Upper lobe of left lung (tissue), 6 donors: ENCODE results near the gene UNC5C. TPM values are rescaled to one million over a fixed set of nuclear protein-coding genes. Genes with fewer than 3 reads are reported as not detected.

Experiments
- ATAC-seq, 2 donors: fragments of 200-7000 bp; cut with Tn5 transposase; one replicate each; pipeline ENCODE4 v1.9.1; 2022; ENCODE audit warnings: mild to moderate bottlenecking in 2 of 2, moderate library complexity in 2 of 2; ENCODE audit not compliant: low FRiP score in 2 of 2
- DNase-seq, 2 donors: peaks; one replicate each; pipeline ENCODE4 v3.0.0-alpha.2; 2019 to 2020
- H3K27ac ChIP-seq, 4 donors: fragments of 200-600 bp; sonication (generic); one replicate each; pipeline ENCODE4 v1.5.1; 2016 to 2019
- H3K27me3 ChIP-seq, 4 donors: fragments of 200-600 bp; sonication (generic); one replicate each; pipeline ENCODE4 v1.5.1; 2017 to 2019
- H3K36me3 ChIP-seq, 4 donors: fragments of 200-600 bp; sonication (generic); one replicate each; pipeline ENCODE4 v1.5.1; 2016 to 2019
- H3K4me1 ChIP-seq, 4 donors: fragments of 200-600 bp; sonication (generic); one replicate each; pipeline ENCODE4 v1.5.1; 2018 to 2019
- H3K4me3 ChIP-seq, 4 donors: fragments of 200-600 bp; sonication (generic); one replicate each; pipeline ENCODE4 v1.5.1; 2017 to 2019; ENCODE audit warnings: mild to moderate bottlenecking in 2 of 4, moderate library complexity in 1 of 4
- H3K9me3 ChIP-seq, 4 donors: fragments of 200-600 bp; sonication (generic); one replicate each; pipeline ENCODE4 v1.5.1; 2018 to 2019
- EP300 ChIP-seq, 4 donors: sonication (generic); formaldehyde crosslinking; IDR thresholded peaks; one replicate each; pipeline ENCODE4 v1.5.1; 2017; ENCODE audit warnings: antibody characterized with exemption in 4 of 4, control low read depth in 2 of 4
- POLR2A ChIP-seq, 4 donors: fragments of 450-650 bp; IDR thresholded peaks; one replicate each; pipeline ENCODE4 v1.5.1; 2016 to 2017; ENCODE audit warnings: antibody characterized with exemption in 4 of 4, mild to moderate bottlenecking in 2 of 4
- POLR2AphosphoS5 ChIP-seq, 2 donors: sonication (generic); formaldehyde crosslinking; IDR thresholded peaks; one replicate each; pipeline ENCODE4 v1.5.1; 2017; ENCODE audit warnings: antibody characterized with exemption in 2 of 2
- WGBS, 2 donors: methylation state at CpG; one replicate each; pipeline ENCODE4 v1.1.5; 2017 to 2018; 5-methylcytosine and 5-hydroxymethylcytosine counted together
- total RNA-seq, 6 donors: library from RNA; depleted of rRNA in 4 of 6; stranded (reverse); fragments of >200 nt in 4 of 6; gene quantifications; one replicate each; pipeline versions ENCODE4 v1.1.0 to v1.2.1, GENCODE V29; 2016 to 2021
- TF ChIP-seq, protein P1 (sequence below), 6 experiments: fragments of 450-650 bp in 4 of 6; fragments of 200-600 bp in 2 of 6; sonication (generic) in 2 of 6; IDR thresholded peaks; one replicate each; pipeline ENCODE4 v1.5.1; 2016 to 2019; ENCODE audit warnings: antibody characterized with exemption in 6 of 6
- donor health status: DM: no; HTN: no; CAD: no; lungs with moderate emphysema.
- donor health status: DM: no; HTN: yes; CAD: no; lungs with severe emphysema.

Gene UNC5C
- total RNA-seq, 6 donors from 2014 or later, result 1.8 to 14.7 (median 3.2) TPM

GRCh38 chr4:95190751-95191436 is 357.9 kb downstream of the UNC5C start:
- Histone ChIP-seq H3K9me3 (no peaks in the 10 kb centered on the region), H3K27me3 (no peaks in the 10 kb centered on the region), H3K36me3 (no peaks in the 10 kb centered on the region), H3K4me3 (no peak overlapping the region), H3K4me1 (no peaks in the 10 kb centered on the region), H3K27ac (no peak overlapping the region)
- no peak for TF ChIP-seq POLR2A (IDR thresholded peaks at IDR 0.05)
- ATAC-seq, result no peak
- 67 to 70% methylated on average over 7 to 9 of the region's 9 CpGs for WGBS, 2 donors
- DNase-seq, result peak in 1 of 2 donors; percentile 50

GRCh38 chr4:95188701-95189370 is 359.9 kb downstream of the UNC5C start:
- no peak for TF ChIP-seq EP300 (IDR thresholded peaks at IDR 0.05)
- TF ChIP-seq, protein P1, sequence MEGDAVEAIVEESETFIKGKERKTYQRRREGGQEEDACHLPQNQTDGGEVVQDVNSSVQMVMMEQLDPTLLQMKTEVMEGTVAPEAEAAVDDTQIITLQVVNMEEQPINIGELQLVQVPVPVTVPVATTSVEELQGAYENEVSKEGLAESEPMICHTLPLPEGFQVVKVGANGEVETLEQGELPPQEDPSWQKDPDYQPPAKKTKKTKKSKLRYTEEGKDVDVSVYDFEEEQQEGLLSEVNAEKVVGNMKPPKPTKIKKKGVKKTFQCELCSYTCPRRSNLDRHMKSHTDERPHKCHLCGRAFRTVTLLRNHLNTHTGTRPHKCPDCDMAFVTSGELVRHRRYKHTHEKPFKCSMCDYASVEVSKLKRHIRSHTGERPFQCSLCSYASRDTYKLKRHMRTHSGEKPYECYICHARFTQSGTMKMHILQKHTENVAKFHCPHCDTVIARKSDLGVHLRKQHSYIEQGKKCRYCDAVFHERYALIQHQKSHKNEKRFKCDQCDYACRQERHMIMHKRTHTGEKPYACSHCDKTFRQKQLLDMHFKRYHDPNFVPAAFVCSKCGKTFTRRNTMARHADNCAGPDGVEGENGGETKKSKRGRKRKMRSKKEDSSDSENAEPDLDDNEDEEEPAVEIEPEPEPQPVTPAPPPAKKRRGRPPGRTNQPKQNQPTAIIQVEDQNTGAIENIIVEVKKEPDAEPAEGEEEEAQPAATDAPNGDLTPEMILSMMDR (IDR thresholded peaks at IDR 0.05), result no peak
- TF ChIP-seq POLR2A (IDR thresholded peaks at IDR 0.05), result no peak
- no peak for DNase-seq
- no peak overlapping the region for H3K27ac ChIP-seq
- no peak overlapping the region for H3K4me3 ChIP-seq
- H3K9me3 ChIP-seq, result no peaks in the 10 kb centered on the region
- WGBS, 2 donors, result 70 to 75% methylated on average over 5 of the region's 5 CpGs
- no peaks in the 10 kb centered on the region for H3K36me3 ChIP-seq
- no peaks in the 10 kb centered on the region for H3K4me1 ChIP-seq
- no peak for ATAC-seq
- no peaks in the 10 kb centered on the region for H3K27me3 ChIP-seq

GRCh38 chr4:95186666-95187065 is 362.1 kb downstream of the UNC5C start:
- no peak for ATAC-seq

DNA sequence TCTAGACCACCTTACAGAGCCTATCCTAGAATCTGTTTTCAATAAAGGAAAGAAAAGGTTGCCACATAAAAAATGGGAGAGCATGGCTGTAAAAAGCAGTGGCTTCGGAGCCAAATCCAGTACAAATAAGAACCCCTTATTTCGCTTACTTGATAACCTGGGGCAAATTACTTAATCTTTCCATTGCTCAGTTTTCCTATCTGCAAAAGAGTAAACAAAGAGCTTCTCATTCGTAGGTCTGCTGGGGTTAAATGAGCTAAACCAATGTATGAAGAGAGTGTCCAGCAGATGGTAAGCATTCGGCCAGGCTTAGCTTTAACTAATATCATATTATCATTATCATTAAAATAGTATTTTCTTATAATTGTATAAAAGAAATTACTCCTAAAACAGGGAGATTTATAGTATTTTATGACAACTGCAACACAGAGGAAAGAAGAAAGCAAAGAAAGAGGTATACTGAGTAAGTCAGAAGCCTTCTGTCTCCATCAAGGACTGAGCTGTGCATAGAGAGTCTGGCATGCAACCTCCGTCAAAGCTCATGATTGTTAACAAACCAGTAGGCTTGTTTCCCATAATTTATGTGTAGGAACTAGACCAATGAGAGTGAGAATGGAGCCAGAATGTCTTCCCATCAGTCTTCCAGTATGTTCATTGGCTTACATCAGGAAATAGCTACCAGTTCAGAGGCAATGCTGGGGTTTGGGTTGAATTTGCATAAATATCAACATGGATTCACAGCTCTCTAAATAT is 364.9 kb downstream of the UNC5C start:
- H3K4me3 ChIP-seq, result no peak overlapping the region
- TF ChIP-seq POLR2AphosphoS5 (IDR thresholded peaks at IDR 0.05) (no peak), EP300 (IDR thresholded peaks at IDR 0.05) (no peak), POLR2A (IDR thresholded peaks at IDR 0.05) (no peak)
- TF ChIP-seq, protein P1 (IDR thresholded peaks at IDR 0.05), result no peak

More at GRCh38 chr4:95186666-95187065, 362.1 kb downstream of the UNC5C start:
- H3K4me1 ChIP-seq, result no peaks in the 10 kb centered on the region
- no peak for TF ChIP-seq POLR2A (IDR thresholded peaks at IDR 0.05)
- TF ChIP-seq EP300 (IDR thresholded peaks at IDR 0.05), result no peak
- TF ChIP-seq, protein P1 (IDR thresholded peaks at IDR 0.05), result no peak
- H3K36me3 ChIP-seq, result no peaks in the 10 kb centered on the region
- H3K27ac ChIP-seq, result no peak overlapping the region
- no peak overlapping the region for H3K4me3 ChIP-seq
- DNase-seq, result no peak
- WGBS, 2 donors, result 86 to 87% methylated on average over 6 to 8 of the region's 8 CpGs
- no peaks in the 10 kb centered on the region for H3K9me3 ChIP-seq
- no peaks in the 10 kb centered on the region for H3K27me3 ChIP-seq

DNA sequence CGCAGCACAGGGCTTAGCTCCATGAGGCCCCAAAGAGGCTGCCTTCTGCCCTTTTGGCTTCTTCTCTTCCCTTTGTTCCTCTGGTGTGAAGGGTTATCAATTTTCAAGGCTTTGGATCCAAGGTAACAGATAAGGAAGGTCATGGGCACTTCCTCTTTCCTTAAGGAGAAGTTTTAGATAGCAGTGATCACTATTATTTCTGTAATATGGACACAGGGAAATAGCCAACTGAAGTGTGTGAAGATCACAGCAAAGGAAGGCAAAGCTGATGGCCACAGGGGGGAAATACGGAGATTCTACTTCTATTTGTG is 366.8 kb downstream of the UNC5C start:
- H3K4me1 ChIP-seq, result no peaks in the 10 kb centered on the region
- no peak overlapping the region for H3K4me3 ChIP-seq
- no peak overlapping the region for H3K27ac ChIP-seq
- no peak for ATAC-seq
- no peaks in the 10 kb centered on the region for H3K27me3 ChIP-seq
- no peaks in the 10 kb centered on the region for H3K9me3 ChIP-seq
- TF ChIP-seq, protein P1 (IDR thresholded peaks at IDR 0.05), result no peak
- no peak for TF ChIP-seq POLR2AphosphoS5 (IDR thresholded peaks at IDR 0.05)
- TF ChIP-seq EP300 (IDR thresholded peaks at IDR 0.05), result no peak
- TF ChIP-seq POLR2A (IDR thresholded peaks at IDR 0.05), result no peak
- WGBS, 2 donors, result 42 to 46% methylated on average over 2 of the region's 2 CpGs
- DNase-seq, result no peak
- H3K36me3 ChIP-seq, result no peaks in the 10 kb centered on the region

More for the DNA sequence above, 364.9 kb downstream of the UNC5C start:
- H3K27me3 ChIP-seq, result no peaks in the 10 kb centered on the region
- H3K4me1 ChIP-seq, result no peaks in the 10 kb centered on the region
- ATAC-seq (no peak), DNase-seq (no peak)
- 81 to 85% methylated on average over 5 of the region's 5 CpGs for WGBS, 2 donors
- no peaks in the 10 kb centered on the region for H3K36me3 ChIP-seq
- H3K27ac ChIP-seq, result no peak overlapping the region
- H3K9me3 ChIP-seq, result no peaks in the 10 kb centered on the region
